RPMI8226 (cell line): ENCODE results near the gene ZNF831.

Experiments
- DNase-seq: peaks from one replicate; pipeline ENCODE4 v3.0.0-alpha.2; 2015

ZNF831 gene

GRCh38 chr20:59163631-59164530 lies at the start of gene ZNF831:
Gene ZNF831 (plus strand): TSS chr20:59163821. CDS start chr20:59191020, 27,199 bp downstream.
- no peak for DNase-seq

GRCh38 chr20:59117526-59117925 lies 46.1 kb upstream of the ZNF831 start:
- DNase-seq: no peak

- DNase-seq: no peak
These were observed 44.8 kb upstream of the ZNF831 start for GRCh38 chr20:59118855-59119254.

- no peak for DNase-seq
These were observed 43.1 kb upstream of the ZNF831 start for GRCh38 chr20:59120491-59120890.

GRCh38 chr20:59120919-59121318 lies 42.7 kb upstream of the ZNF831 start:
- DNase-seq: no peak

- no peak for DNase-seq
These were observed 41.7 kb upstream of the ZNF831 start for GRCh38 chr20:59121714-59122565.

- DNase-seq: no peak
These were observed 41.1 kb upstream of the ZNF831 start for GRCh38 chr20:59122566-59122919.

- no peak for DNase-seq
These were observed 40.5 kb upstream of the ZNF831 start for GRCh38 chr20:59123011-59123677.

GRCh38 chr20:59123678-59124255 lies 39.9 kb upstream of the ZNF831 start:
- DNase-seq: no peak

- no peak for DNase-seq
These were observed 39.2 kb upstream of the ZNF831 start for GRCh38 chr20:59124296-59125029.

GRCh38 chr20:59125332-59125731 lies 38.3 kb upstream of the ZNF831 start:
- DNase-seq: no peak

GRCh38 chr20:59125836-59126235 lies 37.8 kb upstream of the ZNF831 start:
- no peak for DNase-seq

- DNase-seq: no peak
These were observed 35.8 kb upstream of the ZNF831 start for GRCh38 chr20:59127839-59128238.

- no peak for DNase-seq
These were observed 31.9 kb upstream of the ZNF831 start for GRCh38 chr20:59131551-59132285.

- DNase-seq: peak; percentile 8
These were observed 29.4 kb upstream of the ZNF831 start for GRCh38 chr20:59134182-59134581.

- DNase-seq: no peak
These were observed 28.5 kb upstream of the ZNF831 start for GRCh38 chr20:59135093-59135492.

GRCh38 chr20:59136027-59136426 lies 27.6 kb upstream of the ZNF831 start:
- no peak for DNase-seq

- no peak for DNase-seq
These were observed 26.1 kb upstream of the ZNF831 start for GRCh38 chr20:59137532-59137931.

- DNase-seq: no peak
These were observed 25.4 kb upstream of the ZNF831 start for GRCh38 chr20:59138114-59138748.

- no peak for DNase-seq
These were observed 23.6 kb upstream of the ZNF831 start for GRCh38 chr20:59139998-59140397.
